Activated CD4-positive, alpha-beta T cell treated with anti-CD3 and anti-CD28 coated beads, Interleukin-2, Interleukin-6, amounts not matched to agents 100 ng/mL and 50 ng/mL, durations not matched to agents 16 hours and 8 hours (primary cell): ENCODE results near the gene DGCR8.
"Not testable (repeated sequence)": the region's sequence is repeated elsewhere in the genome, so short reads cannot be mapped to it uniquely, and the experiment has no call there.

ENCODE experiments used
- DNase-seq: peaks from one replicate; pipeline ENCODE4 v3.0.0-alpha.2; 2020

DGCR8 gene

GRCh38 chr22:20053407-20054033, 26.5 kb upstream of the DGCR8 start:
- DNase-seq, result no peak

DNA sequence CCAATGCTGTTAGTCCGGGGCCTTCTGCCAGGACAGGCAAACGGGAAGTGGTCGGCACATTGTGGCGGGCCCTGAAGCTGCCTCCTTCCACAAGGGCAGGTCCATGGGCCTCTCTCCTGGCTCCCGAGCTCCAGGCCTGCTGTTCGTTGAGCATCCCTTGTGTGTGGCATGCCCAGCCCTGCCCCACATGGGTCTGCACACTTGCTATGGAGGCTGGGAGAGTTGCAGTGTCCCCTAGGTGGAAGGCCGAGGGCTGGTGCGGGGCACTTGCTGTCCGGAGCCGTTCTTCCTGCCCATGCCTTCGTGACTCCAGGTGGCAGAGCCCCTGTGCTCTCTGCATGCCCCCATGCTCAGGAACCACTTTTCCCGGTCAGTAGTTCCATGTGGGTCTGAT, 26.0 kb upstream of the DGCR8 start:
- no peak for DNase-seq

- no peak for DNase-seq
Measured at GRCh38 chr22:20054485-20054884, 25.6 kb upstream of the DGCR8 start.

DNA sequence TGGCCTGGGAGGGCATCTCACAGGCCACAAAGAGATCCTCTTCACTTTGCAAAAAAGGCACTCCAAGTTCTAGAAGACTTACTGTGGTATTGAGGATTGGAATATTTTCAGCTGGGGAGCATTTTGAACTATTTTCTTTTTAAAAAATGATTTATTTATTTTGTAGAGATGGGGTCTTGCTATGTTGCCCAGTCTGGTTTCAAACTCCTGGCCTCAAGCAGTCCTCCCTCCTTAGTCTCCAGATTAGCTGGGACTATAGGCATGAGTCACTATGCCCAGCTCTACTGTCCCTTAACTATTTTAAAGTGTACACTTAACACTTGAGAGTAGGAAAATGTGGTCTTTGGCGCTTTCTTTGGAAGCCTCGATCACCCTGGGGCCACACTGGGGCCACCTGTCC, 24.9 kb upstream of the DGCR8 start:
- DNase-seq, result no peak

DNA sequence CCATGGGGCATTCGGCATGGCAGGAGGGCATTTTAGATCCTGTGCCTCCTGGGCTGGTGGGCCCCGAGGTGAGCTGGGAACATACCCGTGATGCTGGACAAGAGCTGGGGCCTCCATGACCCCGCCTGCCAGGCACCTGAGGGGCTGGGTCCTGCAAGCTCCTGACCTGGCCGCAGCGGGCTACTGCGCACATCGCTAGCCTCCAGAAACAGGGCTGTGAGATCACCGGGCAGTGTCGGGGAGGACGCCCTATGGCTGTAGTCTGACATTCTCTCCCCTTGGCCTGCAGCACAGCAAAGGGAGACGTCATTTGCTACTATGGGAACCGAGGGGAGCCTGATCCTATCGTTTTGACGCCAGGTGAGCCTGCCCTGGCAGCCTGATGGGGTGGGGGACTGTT, 24.4 kb upstream of the DGCR8 start:
- no peak for DNase-seq

- no peak for DNase-seq
Measured at GRCh38 chr22:20056161-20056560, 23.9 kb upstream of the DGCR8 start.

DNA sequence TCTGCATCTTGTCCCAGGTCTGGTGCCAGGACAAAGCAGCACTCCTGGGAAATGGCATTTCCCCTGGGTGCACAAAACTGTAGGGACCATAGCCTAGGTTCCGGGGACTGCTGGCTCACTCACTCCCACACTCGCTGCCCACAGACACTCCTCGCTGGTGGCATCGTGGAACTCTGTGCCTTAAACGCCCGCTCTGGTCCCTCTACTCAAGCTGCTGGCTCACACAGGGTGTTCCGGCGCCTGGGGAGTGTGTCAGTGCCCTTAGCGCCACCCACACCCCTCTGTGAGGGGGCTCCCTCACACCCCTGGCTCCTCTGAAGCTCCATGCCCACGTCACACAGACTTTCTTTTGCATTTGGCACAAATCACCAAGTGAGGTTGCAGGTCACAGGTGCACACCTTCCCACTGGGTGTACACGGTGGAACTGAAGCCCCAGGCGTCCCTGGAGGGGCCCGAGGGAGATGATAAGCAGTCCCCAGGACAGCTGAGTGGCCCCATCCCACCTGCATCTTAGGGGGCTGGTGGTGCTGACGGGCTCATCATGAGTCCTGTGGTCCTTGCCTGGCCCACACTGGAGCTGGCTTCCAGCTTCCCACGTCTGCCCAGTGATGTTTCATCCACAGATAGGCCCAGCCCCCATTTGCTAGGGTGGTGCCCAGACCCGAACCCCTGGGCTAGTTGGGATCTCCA, 23.2 kb upstream of the DGCR8 start:
- DNase-seq, result no peak

DNA sequence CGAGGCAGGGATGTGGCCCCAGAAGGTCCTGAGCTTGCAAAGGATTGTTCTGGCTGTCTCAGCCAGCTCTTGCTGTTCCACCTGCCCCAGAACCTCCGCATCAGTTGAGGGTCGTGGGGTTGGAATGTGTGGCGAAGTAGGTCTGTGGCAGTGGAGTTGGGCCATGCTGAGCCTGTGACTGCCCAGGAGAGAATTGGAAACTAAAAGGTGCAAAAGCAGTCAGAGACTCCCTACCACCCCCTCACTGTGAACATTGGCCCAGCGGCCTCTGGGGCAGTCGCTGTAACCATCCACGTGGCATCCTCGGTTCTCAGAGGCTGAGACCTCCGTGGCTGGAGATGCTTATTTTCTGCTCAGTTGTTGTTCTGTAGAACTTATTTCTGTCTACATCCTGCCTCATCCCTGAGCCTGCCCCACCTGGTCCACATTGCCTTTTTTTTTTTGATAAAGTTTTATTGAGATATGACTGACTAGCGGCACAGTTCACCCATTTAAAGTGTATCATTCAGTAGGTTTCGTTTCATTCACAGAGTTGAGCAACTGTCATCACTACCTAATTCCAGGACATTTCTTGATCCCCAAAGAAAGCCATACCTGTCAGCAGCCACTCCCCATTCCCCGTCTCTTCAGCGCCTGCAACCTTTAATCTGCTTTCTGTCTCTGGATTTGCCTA, 22.3 kb upstream of the DGCR8 start:
- DNase-seq, result no peak

DNA sequence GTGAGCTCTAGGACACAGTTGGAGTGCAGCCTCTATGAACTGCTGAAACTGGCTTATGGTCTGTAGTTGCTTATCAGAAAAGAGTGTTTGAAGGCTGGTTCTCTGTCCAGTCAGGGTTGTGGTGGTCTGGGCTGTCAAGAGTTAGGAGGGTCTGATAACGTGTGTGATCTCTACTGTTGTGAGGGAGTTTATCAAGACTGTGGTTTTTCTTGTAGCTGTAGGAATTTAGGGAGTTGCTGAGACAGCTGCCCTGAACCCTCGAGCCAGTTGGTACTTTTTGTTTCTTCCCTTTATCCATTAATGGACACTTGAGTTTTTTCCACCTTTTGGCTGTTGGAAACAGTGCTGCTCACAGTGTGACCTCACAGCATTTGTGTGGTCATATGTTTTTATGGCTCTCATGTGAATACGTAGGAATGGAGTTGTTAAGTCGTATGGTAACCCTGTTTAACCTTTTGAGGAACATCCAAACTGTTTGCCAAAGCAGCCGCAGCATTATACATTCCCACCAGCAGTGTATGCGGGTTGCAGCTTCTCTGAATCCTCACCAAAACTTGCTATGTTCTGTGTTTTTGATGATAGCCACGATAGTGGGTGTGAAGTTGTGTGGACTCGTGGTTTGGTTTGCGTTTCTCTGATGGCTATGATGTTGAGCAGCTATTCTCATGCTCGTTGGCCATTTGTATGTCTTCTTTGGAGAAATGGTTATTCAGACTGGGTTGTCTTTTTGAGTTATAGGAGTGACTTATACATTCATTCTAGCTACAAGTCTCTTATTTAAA, 20.9 kb upstream of the DGCR8 start:
- no peak for DNase-seq

GRCh38 chr22:20060700-20061480, 19.2 kb upstream of the DGCR8 start:
- DNase-seq, result no peak

DNA sequence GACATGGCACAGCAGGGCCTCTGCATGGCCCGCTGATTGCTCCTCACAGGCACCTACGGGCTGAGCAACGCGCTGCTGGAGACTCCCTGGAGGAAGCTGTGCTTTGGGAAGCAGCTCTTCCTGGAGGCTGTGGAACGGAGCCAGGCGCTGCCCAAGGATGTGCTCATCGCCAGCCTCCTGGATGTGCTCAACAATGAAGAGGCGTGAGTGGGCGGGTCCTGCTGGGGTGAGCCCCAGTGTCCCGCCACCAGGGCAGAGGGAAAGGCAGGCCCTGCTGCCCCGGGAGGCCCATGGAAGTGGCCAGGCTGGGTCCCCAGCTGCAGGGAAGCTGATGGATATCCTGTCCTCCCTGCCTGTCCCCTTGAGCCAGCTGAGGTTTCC, 18.6 kb upstream of the DGCR8 start:
- no peak for DNase-seq

DNA sequence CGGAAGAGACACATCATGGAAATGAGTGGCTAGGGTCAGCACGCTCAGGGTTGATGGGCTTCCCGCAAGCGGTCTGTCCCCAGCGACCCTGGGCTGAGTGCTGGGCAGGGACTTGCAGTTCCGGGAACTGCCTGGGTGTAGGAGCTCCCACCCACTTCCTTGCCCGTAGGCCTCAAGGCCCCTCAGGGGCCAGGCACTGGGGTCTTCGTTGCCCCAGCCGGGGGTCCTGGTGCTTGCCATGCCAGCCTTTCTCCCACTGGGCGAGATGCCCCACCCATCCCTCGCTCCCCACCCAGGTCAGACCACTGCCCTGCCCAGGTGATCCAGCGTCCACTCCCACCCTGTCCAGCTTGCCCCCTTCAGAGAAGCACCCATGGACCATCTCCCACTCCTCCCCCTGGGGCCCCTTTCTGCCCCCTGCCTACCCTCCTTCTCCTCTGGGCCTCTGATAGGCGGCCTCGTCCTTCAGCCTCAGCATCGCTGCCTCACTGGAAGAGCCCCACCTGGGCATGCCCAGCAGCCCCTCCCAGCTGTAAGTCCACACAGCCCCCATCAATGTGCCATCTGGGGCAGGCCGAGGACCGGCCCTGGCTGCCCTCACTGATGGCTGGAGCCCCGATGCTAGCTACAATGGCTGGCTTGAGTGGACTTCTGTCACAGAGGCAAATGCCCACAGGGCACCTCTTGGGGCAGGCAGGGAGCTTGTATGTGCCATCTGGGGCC, 17.8 kb upstream of the DGCR8 start:
- no peak for DNase-seq

- no peak for DNase-seq
Measured at GRCh38 chr22:20062766-20063083, 17.3 kb upstream of the DGCR8 start.

- DNase-seq, result no peak
Measured at GRCh38 chr22:20063271-20064139, 16.5 kb upstream of the DGCR8 start.

DNA sequence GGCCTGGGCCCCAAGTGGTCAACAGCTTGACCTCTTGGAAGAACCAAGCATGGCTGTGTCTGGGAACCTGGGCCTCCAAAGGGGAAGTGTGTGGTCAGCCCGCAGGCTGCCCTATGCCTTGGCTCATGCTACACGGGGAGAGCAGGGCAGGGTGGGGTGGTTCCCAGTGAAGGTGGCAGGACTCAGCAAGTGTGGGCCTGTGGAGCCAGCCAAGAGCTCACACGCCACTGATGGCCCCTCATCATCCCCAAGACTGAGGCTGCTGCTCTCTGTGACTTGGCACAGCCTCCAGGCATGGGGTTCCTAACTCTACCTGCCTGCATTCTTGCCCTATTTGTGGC, 15.9 kb upstream of the DGCR8 start:
- DNase-seq, result no peak

DNA sequence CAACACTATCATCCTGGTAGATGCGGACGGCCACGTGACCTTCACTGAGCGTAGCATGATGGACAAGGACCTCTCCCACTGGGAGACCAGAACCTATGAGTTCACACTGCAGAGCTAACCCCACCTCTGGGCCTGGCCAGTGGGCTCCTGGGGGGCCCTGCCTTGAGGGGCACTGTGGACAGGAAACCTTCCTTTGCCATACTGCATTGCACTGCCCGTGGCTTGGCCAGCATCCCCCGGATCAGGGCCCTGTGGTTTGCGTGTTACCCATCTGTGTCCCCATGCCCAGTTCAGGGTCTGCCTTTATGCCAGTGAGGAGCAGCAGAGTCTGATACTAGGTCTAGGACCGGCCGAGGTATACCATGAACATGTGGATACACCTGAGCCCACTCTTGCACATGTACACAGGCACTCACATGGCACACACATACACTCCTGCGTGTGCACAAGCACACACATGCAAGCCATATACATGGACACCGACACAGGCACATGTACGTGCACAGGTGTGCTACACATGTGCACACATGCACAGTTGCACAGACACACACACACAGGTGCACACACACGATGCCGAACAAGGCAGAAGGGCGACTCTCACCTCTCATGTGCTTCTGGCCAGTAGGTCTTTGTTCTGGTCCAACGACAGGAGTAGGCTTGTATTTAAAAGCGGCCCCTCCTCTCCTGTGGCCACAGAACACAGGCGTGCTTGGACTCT, 15.3 kb upstream of the DGCR8 start:
- DNase-seq, result no peak

- no peak for DNase-seq
Measured at GRCh38 chr22:20065896-20066616, 14.0 kb upstream of the DGCR8 start.

DNA sequence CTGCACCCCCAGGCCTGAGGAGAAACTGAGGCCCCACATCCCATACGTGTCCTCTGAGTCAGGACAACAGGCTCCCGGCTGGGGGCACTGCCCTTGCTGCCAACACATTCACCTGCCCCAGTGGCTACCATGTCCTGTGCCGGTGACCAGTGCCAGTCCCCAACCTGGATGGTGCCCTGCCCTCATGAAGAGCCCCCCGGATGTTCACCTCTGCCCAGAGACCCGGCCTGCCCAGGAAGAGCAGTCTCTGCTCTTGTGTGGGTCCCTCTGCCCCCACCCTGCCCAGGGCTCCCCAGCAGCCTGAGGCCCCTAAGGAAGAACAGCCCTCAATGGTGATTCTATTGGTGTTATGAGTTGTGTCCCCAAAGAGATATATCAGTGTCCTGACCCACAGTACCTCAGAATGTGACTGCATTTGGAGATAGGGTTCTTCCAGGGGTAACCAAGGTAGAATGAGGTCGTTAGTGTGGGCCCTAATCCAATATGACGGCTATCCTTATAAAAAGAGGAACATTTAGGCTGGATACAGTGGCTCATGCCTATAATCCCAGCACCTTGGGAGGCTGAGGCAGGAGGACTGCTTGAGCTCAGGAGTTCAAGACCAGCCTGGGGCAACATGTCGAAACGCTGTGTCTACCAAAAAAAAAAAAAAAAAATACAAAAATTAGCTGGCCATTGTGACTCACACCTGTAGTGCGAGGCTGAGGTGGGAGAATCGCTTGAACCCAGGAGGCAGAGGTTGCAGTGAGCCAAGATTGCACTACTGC, 13.2 kb upstream of the DGCR8 start:
- DNase-seq, result no peak

DNA sequence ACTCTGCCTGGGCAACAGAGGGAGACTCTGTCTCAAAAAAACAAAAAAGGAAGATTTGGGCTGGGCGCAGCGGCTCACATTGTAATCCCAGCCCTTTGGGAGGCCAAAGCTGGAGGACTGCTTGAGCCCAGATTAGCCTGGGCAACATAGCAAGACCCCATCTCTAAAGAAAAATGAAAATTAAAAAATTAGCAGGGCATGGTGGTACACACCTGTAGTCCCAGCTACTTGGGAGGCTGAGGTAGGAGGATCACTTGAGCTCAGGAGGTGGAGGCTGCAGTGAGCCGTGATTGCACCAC, 12.7 kb upstream of the DGCR8 start:
- DNase-seq, result not testable (repeated sequence)
